Measurements from ENCODE around the gene TPK1.

DNA sequence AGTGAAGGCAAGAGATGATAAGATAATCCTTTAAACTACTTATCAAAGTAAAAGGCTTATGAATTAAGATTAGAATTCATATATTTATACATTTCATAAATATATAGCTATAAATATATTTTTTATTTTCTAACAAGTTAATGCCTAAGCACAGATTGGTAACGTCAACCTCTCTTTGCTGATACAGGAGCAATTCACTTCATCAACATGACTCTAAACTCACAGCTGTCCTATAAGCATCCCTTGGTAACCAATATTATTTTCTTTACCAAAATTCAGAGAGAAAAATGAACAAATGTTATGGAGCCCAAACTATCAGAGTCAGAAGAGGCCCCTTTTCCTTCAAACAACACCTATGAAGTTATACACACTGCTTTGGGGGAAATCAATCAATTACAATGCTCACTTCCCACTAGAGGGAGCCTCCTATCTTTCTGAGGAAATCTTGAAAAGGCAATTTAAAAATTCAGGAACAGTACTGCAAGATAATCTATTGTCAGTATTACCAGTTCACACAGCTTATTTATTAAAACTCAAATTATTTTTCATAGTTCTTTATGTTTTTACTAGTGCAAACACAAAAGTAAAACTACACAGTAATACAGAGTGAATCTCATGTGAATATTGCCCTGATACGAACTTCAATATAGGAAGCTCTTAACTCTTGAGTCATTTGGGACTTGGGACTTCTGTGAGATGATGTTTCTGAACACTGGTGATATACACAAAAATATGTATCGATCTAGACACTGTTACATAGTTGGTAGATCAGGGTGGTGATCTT lies 381.4 kb downstream of the TPK1 start:
- TF ChIP-seq GATA2 (IDR thresholded peaks at IDR 0.05; ENCODE audit: low read depth, low read length) (no peak), GATA3 (IDR thresholded peaks at IDR 0.05; ENCODE audit: low read depth, low read length) (no peak)
